OCI-LY7 (cell line): ENCODE data around the gene AOPEP. TPM values are rescaled to one million over a fixed set of nuclear protein-coding genes. Genes with fewer than 3 reads are reported as not detected.

Source experiments
- BruUV-seq: library from RNA; stranded (reverse); fragments of 400-500 nt; replicated peaks from 2 replicates; lab custom pipeline; 2021; lab: Mats Ljungman, UMichigan
- CTCF ChIA-PET: fragments of 300-600 bp; sonication (Branson Sonifier 250); formaldehyde crosslinking; loops from one replicate; lab custom pipeline; 2022; ENCODE audit warnings: antibody characterized with exemption; ENCODE audit not compliant: unreplicated experiment; lab: Charles Lee
- POLR2A ChIA-PET: fragments of 300-600 bp; sonication (Branson Sonifier 250); formaldehyde crosslinking; loops from one replicate; lab custom pipeline; 2022; ENCODE audit warnings: antibody characterized with exemption; lab: Charles Lee
- DNase-seq: peaks from one replicate; pipeline ENCODE4 v3.0.0-alpha.2; 2015; ENCODE audit warnings: low spot score
- H2AFZ ChIP-seq: fragments of 200-600 bp; sonication (generic), shearing (Covaris generic); 2 replicates; pipeline ENCODE4 v1.6.1; 2014; ENCODE audit warnings: mild to moderate bottlenecking, antibody characterized with exemption, low read length, moderate library complexity
- H3K27ac ChIP-seq: fragments of 200-600 bp; sonication (generic); 2 replicates; pipeline ENCODE4 v1.5.1; 2014; ENCODE audit warnings: mixed run types, low read depth, mild to moderate bottlenecking, moderate library complexity, low read length, inconsistent platforms; ENCODE audit not compliant: poor library complexity, severe bottlenecking
- H3K36me3 ChIP-seq: fragments of 200-600 bp; sonication (generic); 2 replicates; pipeline ENCODE4 v1.6.1; 2014; ENCODE audit warnings: mild to moderate bottlenecking, antibody characterized with exemption, low read length, moderate library complexity, mixed read lengths; ENCODE audit not compliant: insufficient read depth
- H3K4me1 ChIP-seq: fragments of 200-600 bp; sonication (generic); 2 replicates; pipeline ENCODE4 v1.5.1; 2014; ENCODE audit warnings: mild to moderate bottlenecking, low read length; ENCODE audit not compliant: insufficient read depth, poor library complexity, severe bottlenecking
- H3K4me2 ChIP-seq: fragments of 200-600 bp; sonication (generic); 2 replicates; pipeline ENCODE4 v1.6.1; 2014; ENCODE audit warnings: mild to moderate bottlenecking, low read length
- H3K4me3 ChIP-seq: fragments of 200-600 bp; sonication (generic); 2 replicates; pipeline ENCODE4 v1.5.1; 2014; ENCODE audit warnings: mild to moderate bottlenecking, low read depth, low read length; ENCODE audit not compliant: poor library complexity, severe bottlenecking
- H3K79me2 ChIP-seq: fragments of 200-600 bp; sonication (generic); 2 replicates; pipeline ENCODE4 v1.6.1; 2016; ENCODE audit warnings: low read depth, mild to moderate bottlenecking, low read length, moderate library complexity, mixed read lengths; ENCODE audit not compliant: insufficient read depth
- H3K9me2 ChIP-seq: fragments of 200-600 bp; sonication (generic); 2 replicates; pipeline ENCODE4 v1.6.1; 2016; ENCODE audit warnings: mild to moderate bottlenecking, low read length, mixed read lengths; ENCODE audit not compliant: insufficient read depth
- H3K9me3 ChIP-seq: fragments of 200-600 bp; sonication (generic); 2 replicates; pipeline ENCODE4 v1.6.1; 2014; ENCODE audit warnings: mild to moderate bottlenecking, mixed run types, low read length, mixed read lengths
- H4K20me1 ChIP-seq: fragments of 200-600 bp; sonication (generic); 2 replicates; pipeline ENCODE4 v1.6.1; 2014; ENCODE audit warnings: mild to moderate bottlenecking, antibody characterized with exemption, low read length, moderate library complexity, mixed read lengths; ENCODE audit not compliant: insufficient read depth
- CTCF ChIP-seq: fragments of 200-600 bp; sonication (generic); conservative IDR thresholded peaks from 2 replicates; pipeline ENCODE4 v1.5.1; 2014; ENCODE audit warnings: mild to moderate bottlenecking, antibody characterized with exemption, low read length, moderate library complexity, mixed read lengths
- EZH2phosphoT487 ChIP-seq: fragments of 200-600 bp; sonication (generic); IDR thresholded peaks from 2 replicates; pipeline ENCODE4 v1.6.1; 2018; ENCODE audit warnings: low read depth, borderline replicate concordance, mild to moderate bottlenecking, mixed run types, antibody characterized with exemption, low read length, moderate library complexity, mixed read lengths
- intact Hi-C: fragments of 100-400 bp; cut with micrococcal nuclease; formaldehyde crosslinking; loops from one replicate; pipeline ENCODE4 v1.10.0; 2022; ENCODE audit not compliant: unreplicated experiment
- total RNA-seq, 2 experiments: library from RNA; depleted of rRNA in 1 of 2; stranded (reverse); fragments of >200 nt in 1 of 2; shearing (Covaris generic) in 1 of 2; gene quantifications; 2 replicates each; pipeline ENCODE4 v1.2.3, GENCODE V29; 2014 to 2022

AOPEP gene
- total RNA-seq, 2 experiments from 2014 or later: 17.3 to 24.3 TPM

- no TSS peak for BruUV-seq
- Histone ChIP-seq H3K9me2 (no peaks in the 10 kb centered on the region), H3K79me2 (no peaks in the 10 kb centered on the region), H3K4me1 (no peaks in the 10 kb centered on the region), H2AFZ (no peak overlapping the region), H3K9me3 (no peaks in the 10 kb centered on the region), H3K36me3 (no peaks in the 10 kb centered on the region), H4K20me1 (no peaks in the 10 kb centered on the region), H3K27ac (no peak overlapping the region), H3K4me2 (no peak overlapping the region), H3K4me3 (no peak overlapping the region)
- CTCF ChIA-PET: no interaction called here
- TF ChIP-seq EZH2phosphoT487 (no peak), CTCF (no peak)
- POLR2A ChIA-PET: interaction anchor here (1.0 kb wide), 1 partner anchor 14 kb away, joined by 3 read pairs; no protein-coding TSS in a partner anchor
- intact Hi-C loops: no loop called here
- no peak for DNase-seq
Observed at GRCh38 chr9:94851467-94851866, 125.0 kb downstream of the AOPEP start.

GRCh38 chr9:94851892-94852291 lies 125.4 kb downstream of the AOPEP start:
- no peak for DNase-seq
- Histone ChIP-seq H3K4me3 (no peak overlapping the region), H3K9me2 (no peaks in the 10 kb centered on the region), H3K27ac (no peak overlapping the region), H2AFZ (no peak overlapping the region), H3K4me2 (no peak overlapping the region), H3K9me3 (no peaks in the 10 kb centered on the region), H3K36me3 (no peaks in the 10 kb centered on the region), H3K4me1 (no peaks in the 10 kb centered on the region), H3K79me2 (no peaks in the 10 kb centered on the region), H4K20me1 (no peaks in the 10 kb centered on the region)
- TF ChIP-seq CTCF (no peak), EZH2phosphoT487 (no peak)
- CTCF ChIA-PET: no interaction called here
- POLR2A ChIA-PET: interaction anchor here (1.0 kb wide), 1 partner anchor 15 kb away, joined by 3 read pairs; no protein-coding TSS in a partner anchor
- no TSS peak for BruUV-seq
- intact Hi-C loops: no loop called here

GRCh38 chr9:94852373-94852772 lies 125.9 kb downstream of the AOPEP start:
- no TSS peak for BruUV-seq
- CTCF ChIA-PET: no interaction called here

More at GRCh38 chr9:94852373-94852772, 125.9 kb downstream of the AOPEP start:
- TF ChIP-seq CTCF (no peak), EZH2phosphoT487 (no peak)
- Histone ChIP-seq H3K9me2 (no peaks in the 10 kb centered on the region), H2AFZ (no peak overlapping the region), H3K9me3 (no peaks in the 10 kb centered on the region), H3K4me3 (no peak overlapping the region), H3K27ac (no peak overlapping the region), H4K20me1 (no peaks in the 10 kb centered on the region), H3K36me3 (no peaks in the 10 kb centered on the region), H3K4me1 (no peaks in the 10 kb centered on the region), H3K79me2 (no peaks in the 10 kb centered on the region), H3K4me2 (no peak overlapping the region)
- intact Hi-C loops: no loop called here
- POLR2A ChIA-PET: interaction anchor here (1.0 kb wide), 1 partner anchor 15 kb away, joined by 3 read pairs; no protein-coding TSS in a partner anchor
- no peak for DNase-seq
